BJ (cell line): ENCODE results near the gene SFT2D1. TPM values are rescaled to one million over a fixed set of nuclear protein-coding genes. Genes with fewer than 3 reads are reported as not detected.

Source experiments
- CTCF ChIA-PET: fragments of 350-600 bp; formaldehyde crosslinking; extraction: SDS; loops from one replicate; lab custom pipeline; 2021; ENCODE audit warnings: antibody characterized with exemption, inconsistent platforms; lab: Yijun Ruan, JAX
- POLR2A ChIA-PET: fragments of 300-600 bp; sonication (Branson Sonifier 250); formaldehyde crosslinking; extraction: SDS; loops from one replicate; lab custom pipeline; 2021; ENCODE audit warnings: antibody characterized with exemption; lab: Charles Lee
- DNase-seq: peaks from one replicate; pipeline ENCODE4 v3.0.0-alpha.2; 2011; ENCODE audit warnings: low read depth
- H3K27me3 ChIP-seq: 2 replicates; pipeline ENCODE4 v1.6.0; 2011; ENCODE audit warnings: low read length; ENCODE audit not compliant: control insufficient read depth, insufficient read depth
- H3K36me3 ChIP-seq: 2 replicates; pipeline ENCODE4 v1.5.1; 2011; ENCODE audit warnings: low read length; ENCODE audit not compliant: control insufficient read depth, insufficient read depth
- H3K4me3 ChIP-seq: 2 replicates; pipeline ENCODE4 v1.5.1; 2011; ENCODE audit warnings: low read depth, mild to moderate bottlenecking, control low read depth, low read length
- polyA plus RNA-seq: library from polyadenylated mRNA; depleted of rRNA; stranded (reverse); fragments of >200 nt; gene quantifications from 2 replicates; pipeline ENCODE4 v1.2.3, GENCODE V29; 2011
- TF ChIP-seq, protein P1 (sequence below): IDR thresholded peaks from 2 replicates; pipeline ENCODE4 v1.5.1; 2011; ENCODE audit warnings: low read depth, mild to moderate bottlenecking, control low read depth, inconsistent platforms, low read length, moderate library complexity; ENCODE audit not compliant: insufficient read depth

SFT2D1 gene
- polyA plus RNA-seq, 1 experiment: 24.9 TPM

DNA sequence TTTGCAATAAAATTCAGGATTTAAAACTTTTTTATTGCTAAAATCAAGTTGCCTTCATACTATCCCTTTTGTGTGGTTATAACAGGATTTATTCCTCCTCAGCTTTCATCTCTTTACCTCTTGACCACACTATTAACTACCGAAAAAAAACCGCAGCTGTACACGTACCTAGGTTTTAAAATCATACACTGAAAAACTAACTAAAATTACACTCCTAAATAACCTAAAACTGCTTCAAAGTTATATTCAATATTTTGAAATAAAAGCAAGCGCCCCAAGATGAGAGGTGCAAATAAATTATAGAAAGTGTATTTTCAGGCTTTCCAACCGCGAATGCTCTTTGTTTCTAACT is 39.0 kb upstream of the SFT2D1 start:
- H3K27me3 ChIP-seq: no peaks in the 10 kb centered on the region; the same call in 1 of the 2 replicates
- H3K36me3 ChIP-seq: no peaks in the 10 kb centered on the region
- H3K4me3 ChIP-seq: peak overlapping the region; percentile 84
- no peak for DNase-seq
- ChIA-PET CTCF (interaction anchor here (0.6 to 1.7 kb wide), 17 partner anchors 15 to 107 kb away, joined by 3 to 11 read pairs (median 4); partner anchors contain the start of genes PRR18 and SFT2D1), POLR2A (no interaction called here)
- TF ChIP-seq, protein P1, sequence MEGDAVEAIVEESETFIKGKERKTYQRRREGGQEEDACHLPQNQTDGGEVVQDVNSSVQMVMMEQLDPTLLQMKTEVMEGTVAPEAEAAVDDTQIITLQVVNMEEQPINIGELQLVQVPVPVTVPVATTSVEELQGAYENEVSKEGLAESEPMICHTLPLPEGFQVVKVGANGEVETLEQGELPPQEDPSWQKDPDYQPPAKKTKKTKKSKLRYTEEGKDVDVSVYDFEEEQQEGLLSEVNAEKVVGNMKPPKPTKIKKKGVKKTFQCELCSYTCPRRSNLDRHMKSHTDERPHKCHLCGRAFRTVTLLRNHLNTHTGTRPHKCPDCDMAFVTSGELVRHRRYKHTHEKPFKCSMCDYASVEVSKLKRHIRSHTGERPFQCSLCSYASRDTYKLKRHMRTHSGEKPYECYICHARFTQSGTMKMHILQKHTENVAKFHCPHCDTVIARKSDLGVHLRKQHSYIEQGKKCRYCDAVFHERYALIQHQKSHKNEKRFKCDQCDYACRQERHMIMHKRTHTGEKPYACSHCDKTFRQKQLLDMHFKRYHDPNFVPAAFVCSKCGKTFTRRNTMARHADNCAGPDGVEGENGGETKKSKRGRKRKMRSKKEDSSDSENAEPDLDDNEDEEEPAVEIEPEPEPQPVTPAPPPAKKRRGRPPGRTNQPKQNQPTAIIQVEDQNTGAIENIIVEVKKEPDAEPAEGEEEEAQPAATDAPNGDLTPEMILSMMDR: no peak

DNA sequence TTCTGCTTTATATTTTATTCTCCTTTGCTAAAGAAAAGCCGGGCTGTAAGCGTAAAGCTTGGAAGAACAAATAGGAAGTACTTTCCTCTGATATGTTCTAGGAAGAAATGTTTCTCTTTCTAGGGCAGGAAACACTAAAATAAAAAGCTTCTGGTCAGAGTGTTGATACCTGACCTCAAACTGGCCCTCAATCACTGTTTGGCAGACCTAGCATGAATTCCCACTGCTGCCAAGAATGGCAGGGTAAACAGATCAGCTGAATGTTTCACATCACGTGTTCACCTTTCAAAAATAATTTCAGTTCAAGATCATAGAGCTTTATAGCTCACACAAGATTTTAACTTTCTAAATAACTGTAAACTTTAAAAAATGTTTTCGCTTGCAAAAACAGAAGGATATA is 37.5 kb upstream of the SFT2D1 start:
- TF ChIP-seq, protein P1: no peak
- ChIA-PET POLR2A (no interaction called here), CTCF (interaction anchor here (0.6 to 0.9 kb wide), 4 partner anchors 11 to 351 kb away, joined by 3 to 6 read pairs (median 3); no protein-coding TSS in a partner anchor)
- H3K27me3 ChIP-seq: no peaks in the 10 kb centered on the region
- no peaks in the 10 kb centered on the region for H3K36me3 ChIP-seq
- no peak overlapping the region for H3K4me3 ChIP-seq
- DNase-seq: no peak

DNA sequence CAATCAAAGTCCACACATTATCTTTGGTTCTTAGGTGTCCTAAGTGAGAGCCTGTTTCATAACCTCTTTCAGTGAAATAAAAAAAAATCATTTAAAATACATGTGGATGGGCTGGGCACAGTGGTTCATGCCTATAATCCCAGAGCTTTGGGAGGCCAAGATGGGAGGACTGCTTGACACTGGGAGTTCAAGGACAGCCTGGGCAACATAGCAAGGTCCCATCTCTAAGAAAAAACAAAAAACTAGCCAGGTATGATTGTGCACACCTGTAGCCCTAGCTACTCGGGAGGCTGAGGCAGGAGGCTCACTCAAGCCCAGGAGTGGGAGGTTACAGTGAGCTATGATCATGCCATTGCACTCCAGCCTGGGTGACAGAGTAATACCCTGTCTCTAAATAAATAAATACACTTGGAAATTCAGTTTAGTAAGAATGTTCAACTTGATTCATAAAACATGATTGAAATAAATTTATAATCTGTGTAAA is 36.8 kb upstream of the SFT2D1 start:
- TF ChIP-seq, protein P1: no peak
- Histone ChIP-seq H3K27me3 (no peaks in the 10 kb centered on the region), H3K4me3 (no peak overlapping the region), H3K36me3 (no peaks in the 10 kb centered on the region)
- CTCF ChIA-PET: interaction anchor here (0.6 to 2.0 kb wide), 7 partner anchors 12 to 352 kb away, joined by 3 to 6 read pairs (median 3); no protein-coding TSS in a partner anchor
- POLR2A ChIA-PET: no interaction called here
- no peak for DNase-seq

DNA sequence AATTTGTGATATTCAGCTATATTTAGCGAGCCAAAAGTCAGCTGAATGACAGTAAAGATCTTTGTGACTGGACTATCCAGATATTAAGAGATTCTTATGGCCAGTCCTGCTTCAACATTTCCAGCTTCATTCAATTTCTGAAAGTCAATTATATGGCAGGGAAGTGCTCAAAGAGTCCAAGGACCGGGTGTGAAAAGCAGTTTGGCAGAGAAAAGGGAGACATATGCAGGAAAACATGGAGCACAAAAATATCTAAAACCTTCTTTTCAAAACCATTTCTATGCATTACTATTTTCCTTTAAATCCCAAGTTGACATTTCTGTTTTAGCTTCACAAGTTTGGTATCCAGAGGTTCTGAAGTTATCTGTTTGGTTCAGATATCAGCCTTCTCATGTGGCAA is 35.4 kb upstream of the SFT2D1 start:
- Histone ChIP-seq H3K36me3 (no peaks in the 10 kb centered on the region), H3K27me3 (no peaks in the 10 kb centered on the region), H3K4me3 (no peak overlapping the region)
- no peak for DNase-seq
- ChIA-PET POLR2A (no interaction called here), CTCF (interaction anchor here (1.1 to 2.0 kb wide), 4 partner anchors 11 to 102 kb away, joined by 3 to 5 read pairs (median 4); no protein-coding TSS in a partner anchor)
- TF ChIP-seq, protein P1: no peak

DNA sequence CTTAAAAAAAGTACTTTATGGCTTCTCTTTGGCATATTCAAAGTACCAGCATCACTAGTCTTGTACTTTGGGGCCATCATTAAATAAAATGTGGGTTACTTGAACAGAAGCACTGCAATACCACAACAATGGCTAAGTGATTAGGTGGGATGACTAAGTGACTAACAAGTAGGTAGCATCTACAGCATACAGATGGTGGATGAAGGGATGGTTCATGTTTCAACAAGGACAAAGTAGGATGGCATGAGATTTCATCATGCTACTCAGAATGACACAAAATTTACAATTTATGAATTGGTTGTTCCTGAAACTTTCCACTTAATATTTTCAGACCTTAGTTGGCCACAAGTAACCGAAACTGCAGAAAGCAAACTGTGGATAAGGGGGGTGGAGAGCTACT is 32.7 kb upstream of the SFT2D1 start:
- Histone ChIP-seq H3K27me3 (no peaks in the 10 kb centered on the region), H3K36me3 (no peaks in the 10 kb centered on the region), H3K4me3 (no peak overlapping the region)
- DNase-seq: no peak
- ChIA-PET POLR2A (no interaction called here), CTCF (no interaction called here)
- TF ChIP-seq, protein P1: no peak
